ENCODE measurements around the gene HOXC6.

The HOXC6 gene

DNA sequence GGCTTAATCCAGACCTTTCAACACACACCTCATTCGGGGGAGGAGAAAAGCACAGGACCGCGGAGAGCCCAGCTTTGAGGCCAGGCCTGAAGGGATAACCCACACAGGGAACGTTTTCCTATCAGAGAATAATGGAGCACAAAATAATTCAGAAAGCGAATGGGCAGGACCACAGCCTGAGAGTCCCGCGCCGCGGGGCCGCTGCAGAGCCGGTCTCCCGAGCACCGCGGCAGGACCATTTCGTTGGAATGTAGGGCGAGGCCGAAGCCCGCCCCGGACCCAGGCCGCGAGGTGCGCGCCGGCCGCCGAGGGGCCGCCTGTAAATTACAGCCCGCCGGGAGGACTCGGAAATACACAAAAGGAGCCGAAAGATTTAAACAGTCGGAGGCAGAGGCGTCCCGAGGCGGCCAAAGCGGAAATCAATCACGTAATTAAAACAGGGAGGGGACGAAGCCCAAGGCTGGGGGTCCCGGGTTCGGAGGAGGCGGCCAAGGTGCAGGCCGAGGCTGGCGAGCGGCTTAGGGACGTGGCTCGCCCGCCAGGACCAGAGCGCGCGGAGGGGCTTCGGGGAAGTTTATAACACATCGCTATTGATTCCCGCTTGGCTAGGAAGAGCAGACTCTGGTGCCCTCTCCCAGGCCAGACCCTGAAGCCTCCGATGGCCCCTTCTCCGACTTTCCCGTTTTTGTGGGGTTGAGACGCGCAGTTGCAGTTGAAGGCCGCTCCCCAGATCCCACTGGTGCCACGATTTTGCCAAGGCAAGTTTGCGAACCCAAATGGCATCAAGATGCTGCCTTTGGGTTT lies 19.1 kb downstream of the HOXC6 start:
- DNase-seq (ENCODE audit: low read depth): no peak
- H3K4me3 ChIP-seq (ENCODE audit: low read depth, low read length): no peak overlapping the region
- TF ChIP-seq, protein P1, sequence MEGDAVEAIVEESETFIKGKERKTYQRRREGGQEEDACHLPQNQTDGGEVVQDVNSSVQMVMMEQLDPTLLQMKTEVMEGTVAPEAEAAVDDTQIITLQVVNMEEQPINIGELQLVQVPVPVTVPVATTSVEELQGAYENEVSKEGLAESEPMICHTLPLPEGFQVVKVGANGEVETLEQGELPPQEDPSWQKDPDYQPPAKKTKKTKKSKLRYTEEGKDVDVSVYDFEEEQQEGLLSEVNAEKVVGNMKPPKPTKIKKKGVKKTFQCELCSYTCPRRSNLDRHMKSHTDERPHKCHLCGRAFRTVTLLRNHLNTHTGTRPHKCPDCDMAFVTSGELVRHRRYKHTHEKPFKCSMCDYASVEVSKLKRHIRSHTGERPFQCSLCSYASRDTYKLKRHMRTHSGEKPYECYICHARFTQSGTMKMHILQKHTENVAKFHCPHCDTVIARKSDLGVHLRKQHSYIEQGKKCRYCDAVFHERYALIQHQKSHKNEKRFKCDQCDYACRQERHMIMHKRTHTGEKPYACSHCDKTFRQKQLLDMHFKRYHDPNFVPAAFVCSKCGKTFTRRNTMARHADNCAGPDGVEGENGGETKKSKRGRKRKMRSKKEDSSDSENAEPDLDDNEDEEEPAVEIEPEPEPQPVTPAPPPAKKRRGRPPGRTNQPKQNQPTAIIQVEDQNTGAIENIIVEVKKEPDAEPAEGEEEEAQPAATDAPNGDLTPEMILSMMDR (IDR thresholded peaks at IDR 0.05; ENCODE audit: low read depth, low read length, missing control alignments): no peak

DNA sequence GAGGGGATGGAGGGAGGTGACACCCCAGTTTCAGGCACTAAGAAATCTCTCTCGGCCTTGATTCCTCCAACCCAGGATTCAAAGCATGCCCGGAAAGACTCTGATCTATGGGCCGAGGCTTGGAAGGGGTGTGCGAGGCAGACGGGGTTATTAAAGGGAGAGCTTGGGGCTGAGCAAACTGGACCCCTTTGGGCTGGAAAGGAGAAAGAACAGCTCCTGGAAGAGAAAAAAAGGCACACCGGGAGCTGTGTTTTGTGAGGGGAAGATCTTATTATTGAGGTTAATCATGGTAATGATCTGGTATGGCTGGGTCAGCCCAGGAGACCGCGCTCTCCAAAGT lies 19.7 kb downstream of the HOXC6 start:
- H3K4me3 ChIP-seq (ENCODE audit: low read depth, low read length): no peak overlapping the region
- DNase-seq (ENCODE audit: low read depth): no peak
- TF ChIP-seq, protein P1 (IDR thresholded peaks at IDR 0.05; ENCODE audit: low read depth, low read length, missing control alignments): no peak

DNA sequence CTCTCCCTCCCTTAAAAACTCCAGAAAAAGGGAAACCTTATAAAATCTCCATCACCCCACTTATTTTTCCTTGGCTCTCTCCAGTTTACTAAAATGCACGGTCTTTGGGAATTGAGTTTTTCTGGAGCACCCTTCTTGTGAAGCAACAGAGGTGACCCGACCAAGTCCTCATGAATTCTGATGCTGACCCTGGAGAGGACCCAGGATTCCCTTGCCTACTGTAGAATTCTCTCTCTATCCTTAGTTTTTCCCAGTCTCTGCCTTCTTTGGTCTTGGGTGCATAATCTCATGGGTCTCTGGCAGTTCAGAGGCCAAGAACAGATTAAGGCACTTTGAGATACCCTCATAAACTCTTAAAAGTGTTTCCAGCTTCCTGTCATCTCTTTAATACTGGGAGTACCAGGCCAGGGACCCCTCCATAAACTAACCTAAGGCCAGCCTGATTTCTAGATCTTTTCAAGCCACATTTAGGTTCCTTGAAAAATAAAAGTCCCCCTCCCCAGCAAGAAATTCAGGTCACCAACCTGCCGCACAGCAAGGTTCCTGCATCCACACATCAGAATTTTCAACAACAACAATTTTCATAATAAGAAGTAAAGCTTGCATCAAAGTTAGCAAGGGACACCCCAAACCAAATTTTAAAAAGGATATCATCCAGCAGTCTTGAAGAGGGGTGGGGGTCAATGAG lies 20.3 kb downstream of the HOXC6 start:
- TF ChIP-seq, protein P1 (IDR thresholded peaks at IDR 0.05; ENCODE audit: low read depth, low read length, missing control alignments): no peak
- H3K4me3 ChIP-seq (ENCODE audit: low read depth, low read length): no peak overlapping the region
- no peak for DNase-seq (ENCODE audit: low read depth)

DNA sequence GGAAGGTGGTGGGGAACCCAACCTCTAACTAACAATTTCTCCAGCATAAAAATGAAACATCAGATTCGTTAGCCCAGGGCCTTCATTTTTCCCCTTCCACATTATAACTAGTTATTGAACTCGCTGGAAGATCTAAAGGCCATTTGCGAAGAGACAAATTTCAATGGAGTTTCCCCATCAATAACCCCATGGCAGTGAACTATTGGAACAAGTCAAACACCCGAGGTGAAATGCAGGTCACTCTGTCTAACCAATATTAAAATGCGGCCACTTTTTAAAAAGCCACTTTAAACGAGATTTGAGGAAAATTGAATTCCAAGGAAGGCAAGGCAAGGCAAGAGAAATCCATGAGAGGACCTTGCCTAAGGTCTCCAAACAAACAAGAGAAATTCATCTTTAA lies 20.9 kb downstream of the HOXC6 start:
- TF ChIP-seq, protein P1 (IDR thresholded peaks at IDR 0.05; ENCODE audit: low read depth, low read length, missing control alignments): no peak
- no peak for DNase-seq (ENCODE audit: low read depth)
- H3K4me3 ChIP-seq (ENCODE audit: low read depth, low read length): no peak overlapping the region

DNA sequence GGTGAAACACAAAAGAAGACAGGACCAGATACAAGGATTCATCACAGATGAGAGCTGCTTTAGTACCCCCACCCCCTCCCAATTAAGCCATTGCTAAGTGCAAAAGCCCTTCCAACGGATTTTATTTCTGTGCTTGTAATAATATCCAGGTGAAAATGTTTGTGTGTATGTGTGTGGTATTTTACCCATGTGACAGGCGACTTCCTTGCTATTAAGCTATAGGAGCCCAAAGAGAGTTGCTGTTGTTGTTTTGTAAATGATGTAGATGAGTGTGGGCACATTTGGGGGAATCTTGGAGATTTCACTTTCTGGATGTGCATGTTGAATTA lies 22.2 kb downstream of the HOXC6 start:
- H3K4me3 ChIP-seq (ENCODE audit: low read depth, low read length): no peak overlapping the region
- TF ChIP-seq, protein P1 (IDR thresholded peaks at IDR 0.05; ENCODE audit: low read depth, low read length, missing control alignments): no peak
- no peak for DNase-seq (ENCODE audit: low read depth)

DNA sequence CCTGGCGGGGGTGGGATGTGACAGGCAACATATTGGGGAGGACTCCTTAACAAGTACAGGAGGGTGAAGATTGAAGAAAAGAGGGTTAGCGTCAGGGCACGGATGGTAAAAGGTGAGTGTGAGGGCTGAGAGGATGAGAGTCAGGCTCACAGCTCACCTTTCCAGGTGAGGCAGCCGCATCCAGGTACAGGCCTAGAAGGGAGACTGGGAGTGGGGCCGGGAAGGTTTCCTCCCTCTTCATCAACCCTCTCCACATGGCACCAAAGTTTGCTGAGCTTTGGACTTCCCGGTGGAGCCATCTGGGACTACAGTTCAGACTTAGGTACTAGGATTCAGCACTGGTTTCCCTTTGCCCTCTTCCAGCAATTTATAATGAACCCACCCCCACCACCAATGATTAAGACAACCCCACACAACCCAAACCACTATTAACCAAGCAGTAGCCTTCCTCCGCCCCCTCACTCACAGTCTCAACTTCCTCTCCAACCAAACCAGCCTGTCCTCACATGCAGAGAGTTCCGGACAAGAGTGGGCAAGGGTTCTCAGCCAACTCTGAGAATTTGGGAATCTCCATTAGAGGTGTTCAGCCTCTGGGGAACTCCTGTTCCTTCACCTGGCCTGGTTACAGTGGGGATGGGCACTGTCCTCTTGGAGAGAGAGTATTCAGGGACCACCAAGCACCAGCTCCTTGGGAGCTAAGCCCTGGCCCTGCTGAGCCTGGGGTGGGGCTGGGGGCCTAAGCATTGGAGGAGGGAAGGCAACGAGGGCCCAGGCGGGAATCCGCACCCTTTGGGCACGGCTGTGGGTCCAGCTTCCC lies 23.0 kb downstream of the HOXC6 start:
- no peak overlapping the region for H3K4me3 ChIP-seq (ENCODE audit: low read depth, low read length)
- DNase-seq (ENCODE audit: low read depth): no peak
- TF ChIP-seq, protein P1 (IDR thresholded peaks at IDR 0.05; ENCODE audit: low read depth, low read length, missing control alignments): no peak

Measured in GM12864 (cell line).